HepG2 (cell line): Measurements from ENCODE around the gene CARMIL3. TPM values are rescaled to one million over a fixed set of nuclear protein-coding genes. Genes with fewer than 3 reads are reported as not detected.

Source experiments
- DRAP1 ChIP-seq: IDR thresholded peaks from 2 replicates; pipeline ENCODE4 v1.6.1; 2016; ENCODE audit warnings: missing genetic modification reagents, missing compliant biosample characterization
- EED ChIP-seq: sonication (generic); formaldehyde crosslinking; IDR thresholded peaks from 2 replicates; pipeline ENCODE4 v1.5.0; 2020; ENCODE audit warnings: mild to moderate bottlenecking, missing genetic modification reagents
- ELF1 ChIP-seq: sonication (generic); formaldehyde crosslinking; IDR thresholded peaks from 2 replicates; pipeline ENCODE4 v1.4.0; 2020; ENCODE audit warnings: missing genetic modification reagents
- GRHL1 ChIP-seq: sonication (generic); formaldehyde crosslinking; conservative IDR thresholded peaks from 2 replicates; pipeline ENCODE4 v1.8.0; 2022; ENCODE audit warnings: missing genetic modification reagents
- IKZF1 ChIP-seq: fragments of 450-650 bp; IDR thresholded peaks from 2 replicates; pipeline ENCODE4 v1.7.1; 2016
- KLF13 ChIP-seq: sonication (generic); formaldehyde crosslinking; IDR thresholded peaks from 2 replicates; pipeline ENCODE4 v1.4.0; 2020; ENCODE audit warnings: mild to moderate bottlenecking, missing genetic modification reagents
- MXD4 ChIP-seq: IDR thresholded peaks from 2 replicates; pipeline ENCODE4 v1.6.1; 2016; ENCODE audit warnings: mild to moderate bottlenecking, missing biosample characterization, missing genetic modification reagents
- RARA ChIP-seq: IDR thresholded peaks from 2 replicates; pipeline ENCODE4 v1.6.1; 2016; ENCODE audit warnings: missing genetic modification reagents, missing compliant biosample characterization
- SP4 ChIP-seq: sonication (generic); formaldehyde crosslinking; IDR thresholded peaks from 2 replicates; pipeline ENCODE4 v1.8.1; 2023; ENCODE audit warnings: mild to moderate bottlenecking, missing genetic modification reagents
- ZNF205 ChIP-seq: IDR thresholded peaks from 2 replicates; pipeline ENCODE4 v1.6.1; 2018; ENCODE audit warnings: missing biosample characterization, missing genetic modification reagents
- ZNF264 ChIP-seq: sonication (generic); formaldehyde crosslinking; IDR thresholded peaks from 2 replicates; pipeline ENCODE4 v1.4.0; 2020; ENCODE audit warnings: missing genetic modification reagents
- ZNF282 ChIP-seq: fragments of 450-650 bp; IDR thresholded peaks from 2 replicates; pipeline ENCODE4 v1.6.1; 2018; ENCODE audit not compliant: partially characterized antibody
- ZNF33A ChIP-seq: sonication (generic); formaldehyde crosslinking; IDR thresholded peaks from 2 replicates; pipeline ENCODE4 v1.5.1; 2020; ENCODE audit warnings: missing genetic modification reagents, mild to moderate bottlenecking, moderate library complexity, borderline replicate concordance
- ZNF543 ChIP-seq: sonication (generic); formaldehyde crosslinking; IDR thresholded peaks from 2 replicates; pipeline ENCODE4 v1.4.0; 2020; ENCODE audit warnings: mild to moderate bottlenecking, missing genetic modification reagents
- ZNF737 ChIP-seq: sonication (generic); formaldehyde crosslinking; IDR thresholded peaks from 2 replicates; pipeline ENCODE4 v1.5.0; 2020; ENCODE audit warnings: missing genetic modification reagents, mild to moderate bottlenecking, borderline replicate concordance
- polyA plus RNA-seq, 8 experiments: library from polyadenylated mRNA; depleted of rRNA in 3 of 8; stranded (reverse) in 7 of 8; unstranded in 1 of 8; fragments of >200 nt; fragmentation: Illumina TruSeq in 4 of 8; extraction: Trizol in 4 of 8; gene quantifications; 2 replicates each; pipeline versions ENCODE4 v1.2.1 to v1.2.3, GENCODE V29; 2011 to 2016; ENCODE audit warnings: low read depth in 4 of 8, missing spikeins in 1 of 8, mixed read lengths in 1 of 8; ENCODE audit not compliant: insufficient read depth in 1 of 8
- total RNA-seq, 5 experiments: library from RNA; depleted of rRNA; stranded (reverse); fragments of >200 nt; fragmentation: Illumina TruSeq; extraction: Trizol; gene quantifications; 2 replicates each; pipeline ENCODE4 v1.2.3, GENCODE V29; 2016; ENCODE audit warnings: low read depth in 1 of 5
- TF ChIP-seq, protein P1 (sequence below), 2 experiments: sonication (generic) in 1 of 2; formaldehyde crosslinking in 1 of 2; IDR thresholded peaks; 2 replicates each; pipeline versions ENCODE4 v1.4.0 to v1.6.1; 2018 to 2020; ENCODE audit warnings: missing genetic modification reagents in 2 of 2, borderline replicate concordance in 1 of 2, low read depth in 1 of 2, mild to moderate bottlenecking in 1 of 2, missing biosample characterization in 1 of 2
- TF ChIP-seq, protein P2 (sequence below): sonication (generic); formaldehyde crosslinking; IDR thresholded peaks from 2 replicates; pipeline ENCODE4 v1.4.0; 2020; ENCODE audit warnings: mild to moderate bottlenecking, missing genetic modification reagents
- TF ChIP-seq, protein P3 (sequence below): sonication (generic); formaldehyde crosslinking; IDR thresholded peaks from 2 replicates; pipeline ENCODE4 v1.4.0; 2020; ENCODE audit warnings: mild to moderate bottlenecking, missing genetic modification reagents, borderline replicate concordance

The CARMIL3 gene
- total and polyA plus RNA-seq, 2 of the 13 experiments (the other 11 are each of a cell fraction or from before 2014, with no cell fraction given): 0.27 to 0.55 TPM

GRCh38 chr14:24013654-24014514 is 37.9 kb upstream of the CARMIL3 start (continued):
- TF ChIP-seq, protein P1, sequence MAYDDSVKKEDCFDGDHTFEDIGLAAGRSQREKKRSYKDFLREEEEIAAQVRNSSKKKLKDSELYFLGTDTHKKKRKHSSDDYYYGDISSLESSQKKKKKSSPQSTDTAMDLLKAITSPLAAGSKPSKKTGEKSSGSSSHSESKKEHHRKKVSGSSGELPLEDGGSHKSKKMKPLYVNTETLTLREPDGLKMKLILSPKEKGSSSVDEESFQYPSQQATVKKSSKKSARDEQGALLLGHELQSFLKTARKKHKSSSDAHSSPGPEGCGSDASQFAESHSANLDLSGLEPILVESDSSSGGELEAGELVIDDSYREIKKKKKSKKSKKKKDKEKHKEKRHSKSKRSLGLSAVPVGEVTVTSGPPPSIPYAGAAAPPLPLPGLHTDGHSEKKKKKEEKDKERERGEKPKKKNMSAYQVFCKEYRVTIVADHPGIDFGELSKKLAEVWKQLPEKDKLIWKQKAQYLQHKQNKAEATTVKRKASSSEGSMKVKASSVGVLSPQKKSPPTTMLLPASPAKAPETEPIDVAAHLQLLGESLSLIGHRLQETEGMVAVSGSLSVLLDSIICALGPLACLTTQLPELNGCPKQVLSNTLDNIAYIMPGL (CRISPR knock-in tag; IDR thresholded peaks at IDR 0.05; ENCODE audit: borderline replicate concordance in 1 of 2, low read depth in 1 of 2): peak; percentile 79 to 82; a peak in 3 of 4 replicates
- TF ChIP-seq ZNF737 (CRISPR knock-in tag) (no peak), EED (CRISPR knock-in tag) (no peak), DRAP1 (CRISPR knock-in tag) (peak; percentile 65; the same call in 1 of the 2 replicates), GRHL1 (CRISPR knock-in tag) (no peak), ZNF543 (CRISPR knock-in tag) (0 out of 2 replicates have a peak, but pooled peaks have one; percentile 42), ZNF205 (CRISPR knock-in tag) (0 out of 2 replicates have a peak, but pooled peaks have one; percentile 28), KLF13 (CRISPR knock-in tag) (no peak), ELF1 (CRISPR knock-in tag) (peak; percentile 43), SP4 (CRISPR knock-in tag) (0 out of 2 replicates have a peak, but pooled peaks have one; percentile 50), RARA (CRISPR knock-in tag) (no peak), ZNF33A (peak; percentile 58; the same call in 1 of the 2 replicates), ZNF264 (CRISPR knock-in tag) (0 out of 2 replicates have a peak, but pooled peaks have one; percentile 29), ZNF282 (no peak), IKZF1 (no peak), MXD4 (CRISPR knock-in tag) (peak; percentile 85)
- TF ChIP-seq, protein P2, sequence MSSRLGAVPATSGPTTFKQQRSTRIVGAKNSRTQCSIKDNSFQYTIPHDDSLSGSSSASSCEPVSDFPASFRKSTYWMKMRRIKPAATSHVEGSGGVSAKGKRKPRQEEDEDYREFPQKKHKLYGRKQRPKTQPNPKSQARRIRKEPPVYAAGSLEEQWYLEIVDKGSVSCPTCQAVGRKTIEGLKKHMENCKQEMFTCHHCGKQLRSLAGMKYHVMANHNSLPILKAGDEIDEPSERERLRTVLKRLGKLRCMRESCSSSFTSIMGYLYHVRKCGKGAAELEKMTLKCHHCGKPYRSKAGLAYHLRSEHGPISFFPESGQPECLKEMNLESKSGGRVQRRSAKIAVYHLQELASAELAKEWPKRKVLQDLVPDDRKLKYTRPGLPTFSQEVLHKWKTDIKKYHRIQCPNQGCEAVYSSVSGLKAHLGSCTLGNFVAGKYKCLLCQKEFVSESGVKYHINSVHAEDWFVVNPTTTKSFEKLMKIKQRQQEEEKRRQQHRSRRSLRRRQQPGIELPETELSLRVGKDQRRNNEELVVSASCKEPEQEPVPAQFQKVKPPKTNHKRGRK (CRISPR knock-in tag): no peak
- TF ChIP-seq, protein P3, sequence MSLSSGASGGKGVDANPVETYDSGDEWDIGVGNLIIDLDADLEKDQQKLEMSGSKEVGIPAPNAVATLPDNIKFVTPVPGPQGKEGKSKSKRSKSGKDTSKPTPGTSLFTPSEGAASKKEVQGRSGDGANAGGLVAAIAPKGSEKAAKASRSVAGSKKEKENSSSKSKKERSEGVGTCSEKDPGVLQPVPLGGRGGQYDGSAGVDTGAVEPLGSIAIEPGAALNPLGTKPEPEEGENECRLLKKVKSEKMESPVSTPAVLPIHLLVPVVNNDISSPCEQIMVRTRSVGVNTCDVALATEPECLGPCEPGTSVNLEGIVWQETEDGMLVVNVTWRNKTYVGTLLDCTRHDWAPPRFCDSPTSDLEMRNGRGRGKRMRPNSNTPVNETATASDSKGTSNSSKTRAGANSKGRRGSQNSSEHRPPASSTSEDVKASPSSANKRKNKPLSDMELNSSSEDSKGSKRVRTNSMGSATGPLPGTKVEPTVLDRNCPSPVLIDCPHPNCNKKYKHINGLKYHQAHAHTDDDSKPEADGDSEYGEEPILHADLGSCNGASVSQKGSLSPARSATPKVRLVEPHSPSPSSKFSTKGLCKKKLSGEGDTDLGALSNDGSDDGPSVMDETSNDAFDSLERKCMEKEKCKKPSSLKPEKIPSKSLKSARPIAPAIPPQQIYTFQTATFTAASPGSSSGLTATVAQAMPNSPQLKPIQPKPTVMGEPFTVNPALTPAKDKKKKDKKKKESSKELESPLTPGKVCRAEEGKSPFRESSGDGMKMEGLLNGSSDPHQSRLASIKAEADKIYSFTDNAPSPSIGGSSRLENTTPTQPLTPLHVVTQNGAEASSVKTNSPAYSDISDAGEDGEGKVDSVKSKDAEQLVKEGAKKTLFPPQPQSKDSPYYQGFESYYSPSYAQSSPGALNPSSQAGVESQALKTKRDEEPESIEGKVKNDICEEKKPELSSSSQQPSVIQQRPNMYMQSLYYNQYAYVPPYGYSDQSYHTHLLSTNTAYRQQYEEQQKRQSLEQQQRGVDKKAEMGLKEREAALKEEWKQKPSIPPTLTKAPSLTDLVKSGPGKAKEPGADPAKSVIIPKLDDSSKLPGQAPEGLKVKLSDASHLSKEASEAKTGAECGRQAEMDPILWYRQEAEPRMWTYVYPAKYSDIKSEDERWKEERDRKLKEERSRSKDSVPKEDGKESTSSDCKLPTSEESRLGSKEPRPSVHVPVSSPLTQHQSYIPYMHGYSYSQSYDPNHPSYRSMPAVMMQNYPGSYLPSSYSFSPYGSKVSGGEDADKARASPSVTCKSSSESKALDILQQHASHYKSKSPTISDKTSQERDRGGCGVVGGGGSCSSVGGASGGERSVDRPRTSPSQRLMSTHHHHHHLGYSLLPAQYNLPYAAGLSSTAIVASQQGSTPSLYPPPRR (CRISPR knock-in tag): no peak
